HG02763 (cell line): ENCODE results near the gene HSDL2.
"Not testable (repeated sequence)": the region's sequence is repeated elsewhere in the genome, so short reads cannot be mapped to it uniquely, and the experiment has no call there.

Experiments
- ATAC-seq: cut with Tn5 transposase; IDR thresholded peaks from one replicate; pipeline ENCODE4 v1.9.1; 2021; ENCODE audit warnings: mild to moderate bottlenecking, moderate library complexity; ENCODE audit not compliant: unreplicated experiment

The HSDL2 gene

GRCh38 chr9:112494153-112494552 lies 114.2 kb downstream of the HSDL2 start:
- ATAC-seq = no peak

DNA sequence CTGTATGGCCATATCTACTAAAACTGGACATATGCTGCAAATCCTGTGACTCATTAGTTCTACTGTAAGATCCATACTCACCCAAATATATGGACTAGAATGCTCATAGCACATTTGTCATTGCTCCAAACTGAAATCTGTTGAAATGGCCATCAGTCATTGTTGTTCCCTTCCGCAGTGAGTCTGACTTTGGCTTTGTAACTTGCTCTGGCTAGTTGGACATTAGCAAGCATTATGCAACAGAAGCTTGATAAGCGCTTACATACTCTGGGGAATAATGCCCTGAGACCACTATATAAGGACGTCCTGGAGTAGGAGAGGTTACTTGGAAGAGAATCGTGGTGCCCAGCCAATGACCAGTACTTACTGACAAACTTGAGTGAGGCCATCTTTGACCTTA lies 115.7 kb downstream of the HSDL2 start:
- ATAC-seq = no peak

DNA sequence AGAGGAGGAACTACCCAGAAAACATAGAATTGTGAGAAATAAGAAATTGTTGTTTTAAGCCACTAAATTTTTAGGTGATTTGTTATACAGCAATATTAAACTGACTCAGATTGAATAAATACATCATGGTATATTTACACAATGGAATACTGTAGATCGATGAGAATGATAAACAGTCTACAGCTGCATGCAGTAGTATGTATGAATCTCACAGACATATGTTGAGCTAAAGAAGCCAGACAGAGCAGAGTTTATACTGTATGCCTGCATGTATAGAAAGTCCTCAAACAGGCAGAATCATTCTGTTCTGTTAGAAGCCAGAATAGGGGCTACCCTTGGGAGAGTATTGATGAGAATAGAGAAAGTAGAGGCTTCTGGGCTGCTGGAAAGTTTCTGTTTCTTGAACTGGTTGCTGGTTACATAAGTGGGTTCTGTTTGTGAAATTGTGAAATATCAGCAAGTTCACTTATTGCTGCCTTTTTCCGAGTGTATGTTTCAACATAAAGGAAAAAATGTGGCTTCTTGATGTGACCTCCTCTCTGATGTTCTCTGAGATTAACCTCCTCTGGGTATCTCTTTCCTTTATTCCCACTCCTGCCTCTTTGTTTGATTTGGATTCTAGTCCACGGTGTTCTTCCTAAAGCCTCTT lies 116.3 kb downstream of the HSDL2 start:
- ATAC-seq = no peak

DNA sequence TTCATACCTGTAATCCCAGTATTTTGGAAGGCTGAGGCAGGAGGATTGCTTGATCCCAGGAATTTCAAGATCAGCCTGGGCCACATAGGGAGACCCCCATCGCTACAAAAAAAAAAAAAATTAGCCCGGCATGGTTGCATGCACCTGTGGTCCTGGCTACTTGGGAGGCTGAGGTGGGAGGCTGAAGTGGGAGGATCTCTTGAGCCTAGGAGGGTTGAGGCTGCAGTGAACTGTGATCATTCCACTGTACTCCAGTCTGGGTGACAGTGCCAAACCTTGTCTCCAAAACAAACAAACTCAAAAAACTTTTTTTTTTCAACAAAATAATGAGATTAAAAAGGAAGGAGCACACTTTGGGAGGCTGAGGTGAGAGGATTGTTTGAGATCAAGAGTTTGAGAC lies 120.9 kb downstream of the HSDL2 start:
- ATAC-seq = no peak

DNA sequence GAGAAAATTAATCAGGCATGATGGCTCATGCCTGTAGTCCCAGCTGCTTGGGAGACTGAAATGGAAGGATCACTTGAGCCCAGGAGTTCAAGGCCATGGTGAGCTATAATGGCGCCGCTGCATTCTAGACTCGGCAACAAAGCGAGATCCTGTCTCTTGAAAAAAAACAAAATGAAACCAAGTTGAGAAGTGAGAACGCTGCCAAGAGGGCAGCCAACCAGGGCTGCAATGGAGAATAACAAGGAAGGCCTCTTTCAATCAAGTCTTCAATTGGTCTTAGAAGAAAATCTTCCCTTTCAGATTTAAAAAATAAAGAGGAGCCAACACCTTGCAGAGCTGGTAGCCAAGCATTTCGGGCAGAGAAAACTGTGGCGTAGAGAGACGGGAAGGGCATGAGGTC lies 121.4 kb downstream of the HSDL2 start:
- no peak for ATAC-seq

GRCh38 chr9:112502175-112502946 lies 122.5 kb downstream of the HSDL2 start:
- no peak for ATAC-seq

DNA sequence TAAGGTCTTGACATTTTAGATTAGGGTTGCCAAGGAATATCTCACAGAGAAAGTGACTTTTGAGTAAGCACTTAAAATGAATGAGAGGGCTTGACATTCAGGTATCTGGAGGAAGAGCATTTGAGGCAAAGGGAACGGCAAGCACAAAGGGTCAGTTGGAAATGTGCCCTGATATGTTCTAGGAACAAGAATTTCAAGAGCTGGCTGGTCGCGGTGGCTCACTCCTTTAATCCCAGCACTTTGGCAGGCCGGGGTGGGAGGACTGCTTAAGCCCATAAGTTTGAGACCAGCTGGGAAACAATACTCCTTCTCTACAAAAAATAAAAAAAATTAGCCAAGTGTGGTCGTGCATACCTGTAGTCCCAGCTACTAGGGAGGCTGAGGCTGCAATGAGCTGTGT lies 123.3 kb downstream of the HSDL2 start:
- no peak for ATAC-seq

GRCh38 chr9:112505086-112505485 lies 125.2 kb downstream of the HSDL2 start:
- no peak for ATAC-seq

- ATAC-seq = no peak
Observed at GRCh38 chr9:112505607-112506006, 125.7 kb downstream of the HSDL2 start.

- no peak for ATAC-seq
Observed at GRCh38 chr9:112506571-112506970, 126.7 kb downstream of the HSDL2 start.

GRCh38 chr9:112507001-112507680 lies 127.2 kb downstream of the HSDL2 start:
- ATAC-seq = no peak

DNA sequence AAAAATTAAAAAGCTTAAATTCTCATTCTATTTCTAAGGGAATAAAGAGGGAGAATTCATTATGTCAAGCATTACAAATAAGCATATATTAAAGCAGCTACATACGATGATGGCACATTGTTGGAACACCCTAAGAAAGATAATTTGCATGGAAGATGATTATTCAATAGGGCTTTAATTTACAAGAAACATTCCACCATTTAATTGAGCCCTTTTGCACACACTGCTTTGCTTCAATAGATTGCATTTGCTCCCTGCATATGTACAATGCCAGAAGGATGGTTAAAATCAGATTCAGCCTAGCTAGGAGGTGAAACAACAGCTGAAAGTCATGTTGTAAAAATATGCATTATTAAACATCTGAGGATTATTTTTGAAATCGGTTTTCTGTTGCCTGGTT lies 128.5 kb downstream of the HSDL2 start:
- ATAC-seq = no peak

DNA sequence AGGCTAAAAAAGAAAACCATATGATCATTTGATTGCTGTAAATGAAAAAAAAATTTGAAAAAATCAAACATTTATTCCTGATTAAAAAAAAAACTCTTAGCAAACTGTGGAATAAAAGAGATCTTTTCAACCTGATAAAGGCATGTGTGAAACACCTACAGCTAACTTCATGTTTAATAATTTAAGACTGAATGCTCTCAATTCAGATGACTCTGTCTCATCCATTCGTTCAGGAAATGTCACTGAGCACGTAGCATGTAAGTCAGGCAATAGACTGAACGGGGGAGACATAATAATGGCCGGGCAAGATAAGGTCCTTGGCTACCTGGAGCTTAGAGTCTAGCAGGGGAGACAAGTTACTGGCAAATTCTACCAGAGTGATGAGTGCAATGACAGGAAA lies 132.5 kb downstream of the HSDL2 start:
- ATAC-seq = not testable (repeated sequence)

GRCh38 chr9:112516769-112517168 lies 136.9 kb downstream of the HSDL2 start:
- no peak for ATAC-seq

GRCh38 chr9:112520069-112520468 lies 140.2 kb downstream of the HSDL2 start:
- no peak for ATAC-seq

DNA sequence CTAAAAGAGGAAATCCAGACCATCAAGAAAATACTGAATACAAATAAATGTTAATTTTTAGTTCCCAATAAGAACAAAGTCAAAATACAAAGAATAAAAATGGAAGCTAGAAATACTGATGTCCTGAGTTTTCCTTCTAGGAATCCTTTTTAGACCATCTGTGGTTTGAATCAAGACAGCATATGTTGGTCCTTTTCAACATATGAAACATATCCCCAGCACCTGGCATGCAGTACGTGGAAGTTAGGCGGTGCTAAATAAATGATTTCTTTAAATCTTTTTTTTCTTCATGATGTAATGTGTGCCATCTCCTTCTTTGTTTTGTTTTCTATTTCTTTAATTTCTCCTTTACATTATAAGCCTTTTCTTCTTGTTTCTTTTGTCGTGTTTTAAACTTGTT lies 140.7 kb downstream of the HSDL2 start:
- ATAC-seq = no peak
